Sigmoid colon (tissue), 7 donors: ENCODE results near the gene IL4. TPM values are rescaled to one million over a fixed set of nuclear protein-coding genes. Genes with fewer than 3 reads are reported as not detected.

Source experiments
- DNase-seq: peaks from one replicate; pipeline ENCODE4 v3.0.0-alpha.2; 2019
- H3K27ac ChIP-seq, 4 donors: fragments of 200-600 bp; sonication (generic); one replicate each; pipeline ENCODE4 v1.5.1; 2016 to 2019; ENCODE audit warnings: mild to moderate bottlenecking in 1 of 4
- H3K27me3 ChIP-seq, 3 donors: fragments of 200-600 bp; sonication (generic); one replicate each; pipeline ENCODE4 v1.5.1; 2019; ENCODE audit warnings: mild to moderate bottlenecking in 1 of 3
- H3K36me3 ChIP-seq, 4 donors: fragments of 200-600 bp; sonication (generic); one replicate each; pipeline ENCODE4 v1.5.1; 2016 to 2019
- H3K4me1 ChIP-seq, 4 donors: fragments of 200-600 bp; sonication (generic); one replicate each; pipeline ENCODE4 v1.5.1; 2017 to 2019
- H3K4me3 ChIP-seq, 4 donors: fragments of 200-600 bp; sonication (generic); one replicate each; pipeline ENCODE4 v1.5.1; 2017 to 2019; ENCODE audit warnings: mild to moderate bottlenecking in 2 of 4, moderate library complexity in 1 of 4
- H3K9me3 ChIP-seq, 4 donors: fragments of 200-600 bp in 3 of 4; sonication (generic) in 3 of 4; one replicate each; pipeline versions ENCODE4 v1.5.1 to v1.6.1; 2013 to 2019
- EP300 ChIP-seq, 4 donors: sonication (generic); formaldehyde crosslinking; IDR thresholded peaks; one replicate each; pipeline ENCODE4 v1.6.1; 2017; ENCODE audit warnings: antibody characterized with exemption in 4 of 4
- POLR2A ChIP-seq, 2 donors: fragments of 450-650 bp; IDR thresholded peaks; one replicate each; pipeline ENCODE4 v1.6.1; 2016; ENCODE audit warnings: antibody characterized with exemption in 2 of 2, mild to moderate bottlenecking in 2 of 2, moderate library complexity in 2 of 2
- POLR2AphosphoS5 ChIP-seq, 4 donors: sonication (generic); formaldehyde crosslinking; IDR thresholded peaks; one replicate each; pipeline ENCODE4 v1.6.1; 2017; ENCODE audit warnings: antibody characterized with exemption in 4 of 4
- WGBS, 2 donors: extraction: QIAGEN DNeasy Blood & Tissue Kit; methylation state at CpG; one replicate each; pipeline ENCODE4 v1.1.7; 2013; 5-methylcytosine and 5-hydroxymethylcytosine counted together
- intact Hi-C: fragments of 100-400 bp; cut with DNase I; formaldehyde crosslinking; loops from one replicate; pipeline ENCODE4 v1.15.1; 2023
- polyA plus RNA-seq, 3 donors: library from polyadenylated mRNA; stranded (reverse); fragments of 200-250 nt; gene quantifications; one replicate each; pipeline ENCODE4 v1.2.3, GENCODE V29; 2013
- total RNA-seq, 4 donors: library from RNA; depleted of rRNA; stranded (reverse); fragments of >200 nt; gene quantifications; one replicate each; pipeline ENCODE4 v1.1.0, GENCODE V29; 2016
- TF ChIP-seq, protein P1 (sequence below), 4 experiments: fragments of 450-650 bp in 3 of 4; fragments of 200-600 bp in 1 of 4; IDR thresholded peaks; one replicate each; pipeline ENCODE4 v1.5.1; 2016 to 2019; ENCODE audit warnings: antibody characterized with exemption in 4 of 4, mild to moderate bottlenecking in 3 of 4, moderate library complexity in 2 of 4
- donor health status: healthy with polysubstance abuse.
- donor health status: Bipolar disorder and iron deficiency.
- donor health status: healthy.

The IL4 gene
- total and polyA plus RNA-seq, 7 donors: not detected

- peaks cover 31 to 75% (median 42%) of the 10 kb centered on the region in 4 donors for H3K36me3 ChIP-seq
- no peaks in the 10 kb centered on the region for H3K4me1 ChIP-seq
- TF ChIP-seq POLR2AphosphoS5 (IDR thresholded peaks at IDR 0.05): no peak
- TF ChIP-seq, protein P1, sequence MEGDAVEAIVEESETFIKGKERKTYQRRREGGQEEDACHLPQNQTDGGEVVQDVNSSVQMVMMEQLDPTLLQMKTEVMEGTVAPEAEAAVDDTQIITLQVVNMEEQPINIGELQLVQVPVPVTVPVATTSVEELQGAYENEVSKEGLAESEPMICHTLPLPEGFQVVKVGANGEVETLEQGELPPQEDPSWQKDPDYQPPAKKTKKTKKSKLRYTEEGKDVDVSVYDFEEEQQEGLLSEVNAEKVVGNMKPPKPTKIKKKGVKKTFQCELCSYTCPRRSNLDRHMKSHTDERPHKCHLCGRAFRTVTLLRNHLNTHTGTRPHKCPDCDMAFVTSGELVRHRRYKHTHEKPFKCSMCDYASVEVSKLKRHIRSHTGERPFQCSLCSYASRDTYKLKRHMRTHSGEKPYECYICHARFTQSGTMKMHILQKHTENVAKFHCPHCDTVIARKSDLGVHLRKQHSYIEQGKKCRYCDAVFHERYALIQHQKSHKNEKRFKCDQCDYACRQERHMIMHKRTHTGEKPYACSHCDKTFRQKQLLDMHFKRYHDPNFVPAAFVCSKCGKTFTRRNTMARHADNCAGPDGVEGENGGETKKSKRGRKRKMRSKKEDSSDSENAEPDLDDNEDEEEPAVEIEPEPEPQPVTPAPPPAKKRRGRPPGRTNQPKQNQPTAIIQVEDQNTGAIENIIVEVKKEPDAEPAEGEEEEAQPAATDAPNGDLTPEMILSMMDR (IDR thresholded peaks at IDR 0.05): no peak
- no peak for TF ChIP-seq EP300 (IDR thresholded peaks at IDR 0.05)
- no peak for TF ChIP-seq POLR2A (IDR thresholded peaks at IDR 0.05)
- intact Hi-C loops: no loop called here
- WGBS, 2 donors: 95% methylated on average over 3 of the region's 3 CpGs
- no peak overlapping the region for H3K27ac ChIP-seq
- no peak for DNase-seq
- H3K27me3 ChIP-seq: no peaks in the 10 kb centered on the region
- H3K9me3 ChIP-seq: no peaks in the 10 kb centered on the region
- H3K4me3 ChIP-seq: no peak overlapping the region
Measured at GRCh38 chr5:132641841-132642240, 31.9 kb upstream of the IL4 start.

- Histone ChIP-seq H3K27me3 (no peaks in the 10 kb centered on the region), H3K36me3 (peaks cover 20 to 52% (median 25%) of the 10 kb centered on the region in 4 donors)
- TF ChIP-seq POLR2AphosphoS5 (IDR thresholded peaks at IDR 0.05): no peak
- TF ChIP-seq, protein P1 (IDR thresholded peaks at IDR 0.05): no peak
- no peak for TF ChIP-seq EP300 (IDR thresholded peaks at IDR 0.05)
- no peak for TF ChIP-seq POLR2A (IDR thresholded peaks at IDR 0.05)
Measured at GRCh38 chr5:132644177-132644576, 29.6 kb upstream of the IL4 start.

DNA sequence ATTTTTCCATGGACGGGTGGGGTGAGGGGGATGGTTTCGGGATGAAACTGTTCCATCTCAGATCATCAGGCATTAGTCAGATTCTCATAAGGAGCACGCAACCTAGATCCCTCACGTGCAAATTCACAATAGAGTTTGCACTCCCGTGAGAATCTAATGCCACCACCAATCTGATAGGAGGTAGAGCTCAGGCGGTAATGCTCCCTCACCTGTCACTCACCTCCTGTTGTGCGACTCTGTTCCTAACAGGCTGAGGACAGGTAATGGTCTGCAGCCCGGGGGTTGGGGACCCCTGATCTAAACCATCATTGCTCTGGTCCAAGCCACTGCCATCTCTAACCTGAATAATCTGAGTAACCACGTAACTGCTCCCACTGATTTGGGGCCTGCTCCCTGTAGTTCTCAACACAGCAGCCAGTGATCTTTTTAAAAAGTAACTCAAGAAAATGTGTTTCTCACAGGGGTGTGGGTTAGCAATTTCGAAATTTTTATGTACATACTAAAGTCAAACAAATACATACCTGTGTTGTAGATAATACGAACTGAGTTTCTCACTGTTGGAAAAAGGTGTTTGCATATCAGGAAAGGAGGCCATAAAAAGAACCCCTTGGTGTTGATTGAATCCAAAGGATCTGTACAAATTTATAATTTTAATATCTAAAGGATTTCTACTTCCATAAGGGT lies 27.1 kb upstream of the IL4 start:
- Histone ChIP-seq H3K4me3 (no peak overlapping the region), H3K4me1 (no peaks in the 10 kb centered on the region), H3K27me3 (no peaks in the 10 kb centered on the region), H3K9me3 (peaks cover 0 to 3% (median 0%) of the 10 kb centered on the region in 4 donors), H3K27ac (no peak overlapping the region), H3K36me3 (peaks cover 4 to 26% (median 9%) of the 10 kb centered on the region in 4 donors)
- TF ChIP-seq, protein P1 (IDR thresholded peaks at IDR 0.05): no peak
- no peak for TF ChIP-seq EP300 (IDR thresholded peaks at IDR 0.05)
- no peak for TF ChIP-seq POLR2AphosphoS5 (IDR thresholded peaks at IDR 0.05)
- no peak for TF ChIP-seq POLR2A (IDR thresholded peaks at IDR 0.05)
- intact Hi-C loops: no loop called here
- 70 to 88% methylated on average over 11 of the region's 11 CpGs for whole genome bisulfite sequencing, 2 donors
- DNase-seq: no peak

More at GRCh38 chr5:132644177-132644576, 29.6 kb upstream of the IL4 start:
- Histone ChIP-seq H3K4me1 (no peaks in the 10 kb centered on the region), H3K27ac (no peak overlapping the region), H3K9me3 (peaks cover 0 to 3% (median 0%) of the 10 kb centered on the region in 4 donors), H3K4me3 (no peak overlapping the region)
- DNase-seq: no peak
- intact Hi-C loops: no loop called here

DNA sequence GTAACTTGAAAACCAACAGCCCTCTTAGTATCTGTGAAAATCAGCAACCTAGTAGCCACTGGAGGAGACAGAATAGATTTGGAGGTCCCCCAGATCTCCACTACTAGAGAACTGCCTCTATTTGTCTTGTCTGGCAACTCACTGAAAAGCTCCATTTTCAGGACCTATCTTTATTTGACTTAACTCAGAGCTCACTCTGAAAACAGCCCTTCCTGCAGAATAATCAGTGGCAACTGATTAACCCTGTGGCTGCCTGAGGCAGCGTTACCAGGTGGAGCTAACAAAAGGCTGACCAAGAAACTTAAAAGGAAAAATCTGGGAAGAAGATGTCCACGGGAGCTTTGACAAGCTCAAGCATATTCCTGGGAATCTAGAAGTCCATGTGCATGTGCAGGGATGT lies 26.3 kb upstream of the IL4 start:
- intact Hi-C loops: no loop called here
- Histone ChIP-seq H3K36me3 (peaks cover 0 to 19% (median 6%) of the 10 kb centered on the region in 4 donors), H3K4me3 (no peak overlapping the region), H3K9me3 (peaks cover 0 to 3% (median 0%) of the 10 kb centered on the region in 4 donors), H3K4me1 (no peaks in the 10 kb centered on the region), H3K27me3 (no peaks in the 10 kb centered on the region), H3K27ac (no peak overlapping the region)
- TF ChIP-seq POLR2A (IDR thresholded peaks at IDR 0.05) (no peak), POLR2AphosphoS5 (IDR thresholded peaks at IDR 0.05) (no peak), EP300 (IDR thresholded peaks at IDR 0.05) (no peak)
- TF ChIP-seq, protein P1 (IDR thresholded peaks at IDR 0.05): no peak
- DNase-seq: no peak
- WGBS, 2 donors: 71 to 89% methylated on average over 2 of the region's 2 CpGs
